OCI-LY1 (cell line): ENCODE data around the gene CGB2.

Experiments used
- EZH2 ChIP-seq: fragments of 200-600 bp; sonication (generic), shearing (Covaris generic); IDR thresholded peaks from 2 replicates; pipeline ENCODE4 v1.8.0; 2017; ENCODE audit warnings: borderline replicate concordance, mixed run types, mild to moderate bottlenecking, antibody characterized with exemption, low read length, moderate library complexity, mixed read lengths
- TF ChIP-seq, protein P1 (sequence below): fragments of 200-600 bp; sonication (generic), shearing (Covaris generic); IDR thresholded peaks from 2 replicates; pipeline ENCODE4 v1.5.1; 2017; ENCODE audit warnings: mild to moderate bottlenecking, antibody characterized with exemption, low read length, moderate library complexity, mixed read lengths

DNA sequence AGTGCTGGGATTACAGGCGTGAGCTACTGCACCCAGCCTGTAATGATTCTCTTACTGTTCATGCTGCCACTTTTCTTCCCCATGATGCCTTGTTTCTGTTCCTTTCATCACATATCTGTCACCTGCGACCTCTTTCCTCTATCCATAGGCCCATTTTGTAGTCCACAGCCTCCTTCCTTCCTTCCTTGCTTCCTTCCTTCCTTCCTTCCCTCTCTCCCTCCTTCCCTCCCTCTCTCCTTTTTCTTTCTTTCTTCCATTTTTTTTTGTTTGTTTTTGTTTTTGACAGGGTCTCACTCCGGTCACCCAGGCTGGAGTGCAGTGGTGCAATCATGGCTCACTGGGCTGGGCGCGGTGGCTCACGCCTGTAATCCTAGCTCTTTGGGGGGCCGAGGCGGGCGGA, 42.8 kb upstream of the CGB2 start:
- TF ChIP-seq, protein P1, sequence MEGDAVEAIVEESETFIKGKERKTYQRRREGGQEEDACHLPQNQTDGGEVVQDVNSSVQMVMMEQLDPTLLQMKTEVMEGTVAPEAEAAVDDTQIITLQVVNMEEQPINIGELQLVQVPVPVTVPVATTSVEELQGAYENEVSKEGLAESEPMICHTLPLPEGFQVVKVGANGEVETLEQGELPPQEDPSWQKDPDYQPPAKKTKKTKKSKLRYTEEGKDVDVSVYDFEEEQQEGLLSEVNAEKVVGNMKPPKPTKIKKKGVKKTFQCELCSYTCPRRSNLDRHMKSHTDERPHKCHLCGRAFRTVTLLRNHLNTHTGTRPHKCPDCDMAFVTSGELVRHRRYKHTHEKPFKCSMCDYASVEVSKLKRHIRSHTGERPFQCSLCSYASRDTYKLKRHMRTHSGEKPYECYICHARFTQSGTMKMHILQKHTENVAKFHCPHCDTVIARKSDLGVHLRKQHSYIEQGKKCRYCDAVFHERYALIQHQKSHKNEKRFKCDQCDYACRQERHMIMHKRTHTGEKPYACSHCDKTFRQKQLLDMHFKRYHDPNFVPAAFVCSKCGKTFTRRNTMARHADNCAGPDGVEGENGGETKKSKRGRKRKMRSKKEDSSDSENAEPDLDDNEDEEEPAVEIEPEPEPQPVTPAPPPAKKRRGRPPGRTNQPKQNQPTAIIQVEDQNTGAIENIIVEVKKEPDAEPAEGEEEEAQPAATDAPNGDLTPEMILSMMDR: no peak
- TF ChIP-seq EZH2: no peak
